PFSK-1 (cell line): ENCODE measurements around the gene CHST9.

Experiments
- FOXP2 ChIP-seq: optimal IDR thresholded peaks from 2 replicates; pipeline ENCODE3; 2011; ENCODE audit warnings: borderline replicate concordance, control low read depth, inconsistent platforms; ENCODE audit not compliant: insufficient read depth; ENCODE audit errors: extremely low read length, extremely low read depth
- POLR2AphosphoS5 ChIP-seq: IDR thresholded peaks from 2 replicates; pipeline ENCODE4 v1.6.1; 2012; ENCODE audit warnings: low read depth, mild to moderate bottlenecking, control low read depth, low read length, moderate library complexity
- REST ChIP-seq, 2 experiments: IDR thresholded peaks; 2 replicates each; pipeline versions ENCODE4 v1.6.1 to v1.8.0; 2011 to 2012; ENCODE audit warnings: low read depth in 2 of 2, low read length in 2 of 2, control low read depth in 1 of 2, inconsistent platforms in 1 of 2, mild to moderate bottlenecking in 1 of 2, moderate library complexity in 1 of 2; ENCODE audit not compliant: insufficient read depth in 1 of 2
- SIN3A ChIP-seq: IDR thresholded peaks from 2 replicates; pipeline ENCODE4 v1.6.1; 2012; ENCODE audit warnings: mild to moderate bottlenecking, low read length, moderate library complexity, borderline replicate concordance; ENCODE audit not compliant: insufficient read depth
- TAF1 ChIP-seq: IDR thresholded peaks from 2 replicates; pipeline ENCODE4 v1.6.1; 2012; ENCODE audit warnings: low read length, control low read depth, borderline replicate concordance; ENCODE audit not compliant: insufficient read depth

The CHST9 gene

GRCh38 chr18:27214831-27215230 is 29.7 kb upstream of the CHST9 start:
- TF ChIP-seq TAF1 (no peak), REST (IDR thresholded peaks at IDR 0.05; ENCODE audit: insufficient read depth in 1 of 2, low read depth in 2 of 2, low read length in 2 of 2) (no peak), SIN3A (no peak), FOXP2 (no peak), POLR2AphosphoS5 (no peak)

- TF ChIP-seq SIN3A (no peak), REST (IDR thresholded peaks at IDR 0.05; ENCODE audit: insufficient read depth in 1 of 2, low read depth in 2 of 2, low read length in 2 of 2) (no peak), FOXP2 (no peak), TAF1 (no peak), POLR2AphosphoS5 (no peak)
Observed at GRCh38 chr18:27213123-27213717, 28.1 kb upstream of the CHST9 start.

GRCh38 chr18:27211569-27211968 is 26.5 kb upstream of the CHST9 start:
- TF ChIP-seq POLR2AphosphoS5 (no peak), SIN3A (no peak), FOXP2 (no peak), REST (IDR thresholded peaks at IDR 0.05; ENCODE audit: insufficient read depth in 1 of 2, low read depth in 2 of 2, low read length in 2 of 2) (no peak), TAF1 (no peak)

GRCh38 chr18:27206411-27206810 is 21.3 kb upstream of the CHST9 start:
- TF ChIP-seq POLR2AphosphoS5 (no peak), REST (IDR thresholded peaks at IDR 0.05; ENCODE audit: insufficient read depth in 1 of 2, low read depth in 2 of 2, low read length in 2 of 2) (no peak), FOXP2 (no peak), TAF1 (no peak), SIN3A (no peak)

- TF ChIP-seq REST (IDR thresholded peaks at IDR 0.05; ENCODE audit: insufficient read depth in 1 of 2, low read depth in 2 of 2, low read length in 2 of 2) (no peak), FOXP2 (no peak), POLR2AphosphoS5 (no peak), TAF1 (no peak), SIN3A (no peak)
Observed at GRCh38 chr18:27202741-27203140, 17.6 kb upstream of the CHST9 start.
